Measurements from ENCODE around the gene ALOX5AP.

DNA sequence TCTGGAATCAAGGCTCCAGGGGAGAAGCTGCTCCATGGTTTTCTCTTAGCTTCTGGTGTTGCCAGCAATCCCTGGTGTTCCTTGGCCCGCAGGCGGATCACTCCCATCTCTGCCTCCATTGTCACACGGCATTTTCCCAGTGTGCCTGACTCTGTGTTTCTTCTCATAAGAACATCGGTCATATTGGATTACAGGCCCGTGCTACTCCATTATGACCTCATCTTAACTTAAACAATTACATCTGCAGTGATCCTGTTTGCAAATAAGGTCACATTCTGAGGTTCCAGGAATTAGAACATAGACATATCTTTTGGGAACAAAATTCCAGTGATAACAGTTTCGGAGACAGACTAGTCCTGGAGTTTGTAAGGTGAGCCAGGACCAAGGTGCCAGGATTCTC, 23.5 kb upstream of the ALOX5AP start:
- TF ChIP-seq, protein P1, sequence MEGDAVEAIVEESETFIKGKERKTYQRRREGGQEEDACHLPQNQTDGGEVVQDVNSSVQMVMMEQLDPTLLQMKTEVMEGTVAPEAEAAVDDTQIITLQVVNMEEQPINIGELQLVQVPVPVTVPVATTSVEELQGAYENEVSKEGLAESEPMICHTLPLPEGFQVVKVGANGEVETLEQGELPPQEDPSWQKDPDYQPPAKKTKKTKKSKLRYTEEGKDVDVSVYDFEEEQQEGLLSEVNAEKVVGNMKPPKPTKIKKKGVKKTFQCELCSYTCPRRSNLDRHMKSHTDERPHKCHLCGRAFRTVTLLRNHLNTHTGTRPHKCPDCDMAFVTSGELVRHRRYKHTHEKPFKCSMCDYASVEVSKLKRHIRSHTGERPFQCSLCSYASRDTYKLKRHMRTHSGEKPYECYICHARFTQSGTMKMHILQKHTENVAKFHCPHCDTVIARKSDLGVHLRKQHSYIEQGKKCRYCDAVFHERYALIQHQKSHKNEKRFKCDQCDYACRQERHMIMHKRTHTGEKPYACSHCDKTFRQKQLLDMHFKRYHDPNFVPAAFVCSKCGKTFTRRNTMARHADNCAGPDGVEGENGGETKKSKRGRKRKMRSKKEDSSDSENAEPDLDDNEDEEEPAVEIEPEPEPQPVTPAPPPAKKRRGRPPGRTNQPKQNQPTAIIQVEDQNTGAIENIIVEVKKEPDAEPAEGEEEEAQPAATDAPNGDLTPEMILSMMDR (IDR thresholded peaks at IDR 0.05) = no peak
- no peak for TF ChIP-seq POLR2A (IDR thresholded peaks at IDR 0.05)
- TF ChIP-seq POLR2AphosphoS5 (IDR thresholded peaks at IDR 0.05) = no peak

Measured in sigmoid colon (tissue), 4 donors.